Activated naive CD4-positive, alpha-beta T cell (primary cell): ENCODE results near the gene AUTS2.

Source experiments
- DNase-seq, 4 experiments: peaks; one replicate each; lab custom pipeline; 2025; lab: John Stamatoyannopoulos, UW

Gene AUTS2

DNA sequence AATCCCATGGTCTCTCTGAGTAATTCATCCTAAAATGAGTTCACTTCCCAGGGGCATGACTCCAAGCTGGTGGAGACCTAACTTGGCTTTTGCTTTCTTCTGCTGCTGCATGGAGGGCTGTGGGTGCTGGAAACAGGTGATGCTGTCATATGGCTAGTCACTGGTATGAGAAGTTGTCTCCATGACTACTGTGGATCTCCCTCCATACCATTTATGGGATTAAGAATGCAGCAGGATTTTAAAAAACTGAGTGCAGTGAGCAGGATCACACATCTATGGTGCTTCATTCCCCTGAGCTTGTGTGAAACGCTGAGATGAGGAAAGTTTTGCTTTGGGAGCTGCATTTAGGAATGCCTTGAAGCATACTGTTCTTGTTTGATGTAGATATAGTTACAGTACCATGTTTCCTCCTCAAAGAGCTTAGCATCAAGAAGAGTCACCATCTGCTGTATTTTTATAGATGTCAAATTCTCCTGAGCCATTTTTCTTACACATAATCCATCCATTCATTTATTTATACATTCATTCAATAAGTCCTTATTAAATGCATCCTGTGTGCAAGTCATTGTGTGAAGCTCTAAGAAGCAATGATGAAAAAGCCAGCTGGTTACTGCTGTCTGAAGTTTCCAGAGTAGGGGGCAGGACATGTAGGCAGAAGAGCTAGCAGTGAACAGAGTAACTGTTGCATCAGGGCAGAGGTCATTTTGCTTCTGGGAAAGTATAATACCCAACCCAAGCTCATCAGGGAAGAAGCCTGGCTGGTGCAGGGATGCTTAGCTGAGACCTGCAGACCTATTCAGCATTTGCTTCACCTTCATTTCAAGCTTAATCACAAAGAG lies 534.8 kb downstream of the AUTS2 start:
- no peak for DNase-seq

DNA sequence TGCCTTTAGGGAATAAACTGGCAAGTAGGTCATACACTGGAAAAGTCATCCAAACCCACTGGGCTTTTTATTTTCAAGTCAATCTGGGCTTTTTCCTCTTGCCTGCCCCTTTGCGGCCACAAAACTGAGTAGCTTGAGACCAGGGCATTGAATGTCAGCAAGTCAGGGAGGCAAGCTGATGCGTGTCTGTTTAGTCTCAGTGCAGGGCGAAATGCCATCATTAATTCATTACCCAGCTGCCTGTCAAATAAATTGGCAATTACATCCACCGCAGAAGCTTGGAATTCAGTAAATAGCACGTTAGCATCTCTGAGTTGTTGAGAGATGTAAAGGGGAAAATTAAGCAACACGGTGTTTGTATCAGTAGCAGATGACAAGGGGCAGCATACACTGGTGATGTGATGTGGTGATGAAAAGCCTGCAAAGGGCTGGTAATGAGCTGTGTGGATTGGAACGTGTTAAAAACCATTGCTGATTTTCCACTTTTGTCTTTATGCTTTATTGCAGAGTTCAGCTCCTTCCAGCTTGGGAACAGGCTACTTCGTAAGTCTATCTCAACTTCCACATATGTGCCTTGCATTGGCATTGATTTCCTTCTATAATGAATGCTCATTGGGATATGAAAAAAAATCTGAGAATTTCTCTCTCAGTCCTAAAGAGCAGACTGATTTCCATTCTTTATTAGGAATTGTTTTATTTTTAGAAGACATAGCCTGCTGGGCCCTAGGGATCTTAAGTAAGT lies 535.9 kb downstream of the AUTS2 start:
- DNase-seq = no peak

DNA sequence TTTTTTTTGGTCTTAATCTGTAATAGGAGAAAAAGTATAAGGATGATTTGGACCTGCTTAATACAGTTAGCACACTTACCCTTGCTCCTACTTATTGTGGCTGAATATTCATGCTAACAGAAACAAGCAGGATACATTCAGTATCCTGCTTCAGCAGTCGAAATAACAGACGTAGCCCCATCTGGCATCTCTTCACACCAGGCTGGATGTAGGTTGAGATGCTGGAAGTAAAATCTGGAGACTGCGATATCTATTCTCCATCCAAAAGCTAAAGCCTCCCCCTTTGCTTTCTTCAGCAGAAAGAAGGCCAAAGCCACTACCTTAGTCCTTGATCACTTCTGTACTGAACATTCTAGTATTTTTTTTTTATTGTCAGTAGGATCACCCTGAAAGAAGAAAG lies 537.4 kb downstream of the AUTS2 start:
- no peak for DNase-seq

DNA sequence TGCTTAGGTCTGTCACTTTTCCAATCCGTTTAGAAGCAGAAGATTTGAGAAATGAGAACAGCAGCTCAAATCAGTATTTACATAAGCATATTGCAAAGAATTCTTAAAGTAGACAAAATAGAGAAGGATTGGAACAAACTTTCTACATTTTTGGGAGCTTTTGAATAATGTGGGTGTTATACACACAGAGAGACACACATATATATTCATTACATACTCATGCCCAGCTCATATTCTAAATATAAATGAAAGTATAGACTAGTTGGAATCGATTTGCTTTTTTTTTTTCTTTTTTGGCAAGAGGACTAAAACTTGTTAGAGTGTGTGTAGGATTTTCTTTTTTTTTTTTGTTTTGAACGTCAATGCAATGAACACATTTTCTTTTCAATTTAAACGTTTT lies 538.9 kb downstream of the AUTS2 start:
- DNase-seq = no peak

DNA sequence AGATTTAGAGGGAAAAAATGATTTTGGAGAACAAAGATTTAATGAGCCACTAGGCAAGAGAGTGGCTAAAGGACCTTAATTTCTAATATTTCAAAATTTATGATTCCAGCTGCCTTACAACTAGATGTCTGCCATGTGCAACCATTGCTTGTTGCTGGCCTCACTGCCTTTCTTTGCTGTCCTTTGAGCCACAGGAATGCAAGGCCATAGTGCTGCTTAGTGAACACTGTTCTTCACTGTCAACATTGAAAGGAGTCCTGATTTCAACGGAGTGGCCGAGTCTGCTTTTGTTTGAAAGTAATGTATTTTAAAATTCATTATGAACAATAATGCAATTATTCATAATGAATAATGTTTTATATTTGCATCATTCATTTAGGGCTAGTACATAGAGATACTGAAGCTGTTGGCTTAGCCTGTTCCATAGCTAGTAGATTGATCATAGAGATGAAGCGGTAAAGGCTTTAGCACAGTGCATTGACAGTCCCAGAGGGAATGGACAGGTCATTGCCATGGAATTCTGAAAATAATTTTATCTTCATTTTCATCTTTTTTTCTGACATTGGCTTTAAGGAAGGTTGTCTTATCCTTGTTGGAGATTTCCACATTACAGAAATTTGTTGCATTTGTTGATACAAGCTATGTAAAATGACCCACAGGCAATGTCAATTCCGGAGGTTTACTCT lies 544.1 kb downstream of the AUTS2 start:
- no peak for DNase-seq

DNA sequence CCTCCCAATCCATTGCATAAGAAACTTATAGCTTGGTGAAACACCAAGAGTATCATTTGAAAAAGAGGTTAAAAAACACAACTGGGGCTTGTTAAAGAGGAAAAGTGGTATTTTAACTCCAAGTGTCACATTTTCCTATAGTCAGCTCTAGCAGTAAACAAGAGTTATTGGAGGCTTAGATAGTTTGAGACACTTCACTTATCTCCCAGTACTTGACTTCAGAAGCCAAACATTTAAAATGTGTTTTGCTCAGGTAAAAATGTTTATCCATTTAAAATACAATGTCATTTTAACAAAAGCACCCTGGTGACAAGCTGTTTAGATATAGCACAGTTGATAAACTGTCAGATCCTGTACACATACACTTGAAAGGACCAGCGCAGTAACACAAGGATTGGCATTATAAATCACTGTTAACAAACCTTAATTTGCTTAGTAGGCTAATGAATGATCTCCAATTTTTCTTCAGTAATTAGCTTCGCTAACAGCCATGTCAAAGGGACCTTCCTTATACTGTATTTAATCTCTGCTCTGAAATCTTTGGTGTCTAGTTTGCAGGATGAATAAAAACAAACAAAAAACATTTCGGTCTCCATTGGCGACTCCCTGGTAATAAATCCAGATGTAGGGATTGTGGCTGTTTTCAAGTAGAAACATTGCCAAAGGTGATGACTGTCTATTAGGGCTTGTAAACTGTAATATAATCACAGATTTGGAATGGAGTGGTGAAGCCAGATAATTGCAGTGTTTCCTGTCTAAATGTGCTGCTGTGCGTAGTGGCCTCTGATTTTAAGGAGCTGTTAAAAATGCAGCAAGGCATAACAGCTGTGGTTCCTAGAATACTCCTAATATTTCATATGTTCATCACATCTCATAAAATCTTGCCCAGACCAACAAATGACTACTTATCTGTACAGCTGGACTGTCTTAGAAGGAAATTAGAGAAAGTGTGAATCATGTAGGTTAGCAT lies 545.1 kb downstream of the AUTS2 start:
- no peak for DNase-seq

DNA sequence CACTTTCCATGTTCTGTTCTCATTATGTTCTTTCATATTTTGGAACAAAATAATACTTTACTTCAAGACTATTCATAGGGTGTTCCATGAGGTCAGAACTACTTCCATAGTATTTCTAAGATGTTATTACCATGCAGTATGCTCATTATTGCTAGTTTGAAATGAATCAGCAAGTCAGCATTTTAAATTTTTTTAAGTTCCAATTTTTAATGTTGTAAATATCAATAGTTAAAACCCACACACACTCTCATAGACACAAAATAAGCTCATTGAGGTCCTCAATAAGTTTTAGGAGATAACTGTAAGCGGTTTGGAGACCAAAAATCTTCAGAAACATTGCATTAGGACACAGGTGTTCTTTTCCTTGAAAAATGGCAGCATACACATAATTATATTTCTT lies 550.7 kb downstream of the AUTS2 start:
- no peak for DNase-seq

DNA sequence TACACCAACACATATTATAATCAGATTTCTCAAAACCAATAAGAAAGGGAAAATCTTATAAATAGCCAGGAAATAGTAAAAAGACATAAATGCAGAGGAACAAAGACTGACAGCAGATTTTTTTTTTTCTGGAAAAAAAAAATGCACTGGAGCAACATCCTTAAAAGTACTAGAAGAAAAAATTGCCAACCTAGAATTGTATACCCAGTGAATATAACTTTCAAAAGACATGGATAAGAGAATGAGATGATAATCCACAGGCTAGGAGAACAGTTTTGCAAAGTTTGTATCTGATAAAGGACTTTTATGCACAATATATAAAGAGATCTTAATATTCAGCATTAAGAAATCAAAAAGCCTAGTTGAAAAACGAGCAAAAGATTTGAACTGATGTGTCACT lies 554.0 kb downstream of the AUTS2 start:
- DNase-seq = no peak

DNA sequence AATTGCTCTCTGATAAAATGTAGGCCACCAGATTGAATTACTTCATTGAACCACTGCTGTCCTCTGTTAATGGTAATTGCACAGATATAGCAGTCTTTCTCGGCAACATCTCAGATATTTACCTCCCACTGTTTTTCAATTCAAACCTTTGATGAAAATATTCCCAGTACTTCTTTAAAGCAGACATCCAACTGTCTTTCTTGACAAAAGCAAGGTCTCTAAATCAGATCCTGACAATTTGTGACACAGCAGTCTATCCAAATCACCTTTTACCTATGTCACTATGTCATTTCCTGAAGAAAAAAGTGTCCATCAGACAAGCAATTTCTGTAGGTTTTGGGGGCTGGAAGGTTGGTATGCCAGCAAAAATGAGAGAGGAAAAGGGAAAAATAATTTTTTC lies 555.7 kb downstream of the AUTS2 start:
- no peak for DNase-seq

DNA sequence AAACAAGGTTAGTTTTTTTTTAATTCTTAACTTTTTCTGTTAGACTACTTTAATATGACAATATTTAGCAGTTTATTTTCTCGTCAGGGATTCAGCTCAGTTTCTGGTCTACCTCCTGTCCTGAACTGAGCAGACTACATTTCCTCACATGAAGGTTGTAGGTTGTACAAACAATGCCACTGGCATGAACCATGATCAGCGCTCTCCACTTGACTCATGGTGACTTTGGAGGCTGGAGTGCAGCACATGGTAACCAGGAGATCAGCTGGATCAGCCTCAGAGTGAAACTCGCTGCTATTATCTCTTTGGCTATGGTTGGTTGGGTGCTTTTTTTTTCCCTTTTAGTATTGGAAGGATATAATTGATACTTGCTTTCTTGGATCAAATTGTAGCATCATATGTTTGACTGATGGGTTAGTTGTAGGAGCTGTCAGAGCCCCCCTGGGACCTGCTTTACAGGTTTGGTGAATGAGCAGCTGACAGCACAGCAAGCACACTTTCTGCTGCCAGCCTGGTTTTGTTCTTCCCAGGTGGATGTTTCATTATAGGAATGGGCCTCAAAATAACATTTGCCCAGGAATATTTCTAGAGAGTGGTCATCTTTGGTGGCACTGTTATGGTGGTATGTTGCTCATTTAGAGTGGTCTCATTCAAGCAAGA lies 556.4 kb downstream of the AUTS2 start:
- DNase-seq = no peak

DNA sequence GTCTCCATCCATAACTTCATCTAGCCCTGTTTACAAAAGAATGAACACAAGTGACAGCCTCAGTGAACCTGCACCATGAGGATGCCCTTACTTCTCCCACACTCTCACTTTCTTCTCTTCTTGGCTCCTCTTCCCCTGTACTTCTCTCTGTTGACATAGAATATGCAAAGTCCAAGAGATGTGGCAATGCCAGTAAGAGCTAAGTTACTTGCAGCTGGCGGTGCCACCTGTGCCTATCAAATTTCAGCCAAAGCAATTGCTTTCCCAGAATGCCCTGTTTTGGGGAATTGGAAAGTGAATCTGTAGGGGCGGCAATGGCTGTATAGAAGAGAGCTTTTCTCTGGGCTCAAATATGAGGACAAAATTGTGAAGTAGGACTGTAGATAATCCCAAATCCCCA lies 557.8 kb downstream of the AUTS2 start:
- DNase-seq = no peak

DNA sequence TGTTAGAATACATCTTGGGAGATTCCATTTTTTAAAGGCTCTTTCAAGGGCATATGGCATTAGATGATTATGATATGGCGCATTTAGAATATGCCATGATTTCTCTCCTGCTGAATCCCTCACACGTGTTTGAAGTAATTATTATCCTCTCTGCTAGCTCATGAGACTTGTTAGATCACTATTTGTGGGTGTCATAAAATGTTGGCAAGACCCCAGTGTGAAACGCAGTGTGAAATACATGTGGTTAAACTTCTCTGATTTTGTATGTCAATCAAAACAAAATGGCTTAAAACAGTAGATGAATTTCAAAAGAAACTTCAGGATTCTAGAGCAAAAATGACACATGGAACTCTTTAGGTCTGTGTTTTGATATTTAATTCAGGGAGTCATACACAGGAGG lies 560.8 kb downstream of the AUTS2 start:
- DNase-seq = no peak

DNA sequence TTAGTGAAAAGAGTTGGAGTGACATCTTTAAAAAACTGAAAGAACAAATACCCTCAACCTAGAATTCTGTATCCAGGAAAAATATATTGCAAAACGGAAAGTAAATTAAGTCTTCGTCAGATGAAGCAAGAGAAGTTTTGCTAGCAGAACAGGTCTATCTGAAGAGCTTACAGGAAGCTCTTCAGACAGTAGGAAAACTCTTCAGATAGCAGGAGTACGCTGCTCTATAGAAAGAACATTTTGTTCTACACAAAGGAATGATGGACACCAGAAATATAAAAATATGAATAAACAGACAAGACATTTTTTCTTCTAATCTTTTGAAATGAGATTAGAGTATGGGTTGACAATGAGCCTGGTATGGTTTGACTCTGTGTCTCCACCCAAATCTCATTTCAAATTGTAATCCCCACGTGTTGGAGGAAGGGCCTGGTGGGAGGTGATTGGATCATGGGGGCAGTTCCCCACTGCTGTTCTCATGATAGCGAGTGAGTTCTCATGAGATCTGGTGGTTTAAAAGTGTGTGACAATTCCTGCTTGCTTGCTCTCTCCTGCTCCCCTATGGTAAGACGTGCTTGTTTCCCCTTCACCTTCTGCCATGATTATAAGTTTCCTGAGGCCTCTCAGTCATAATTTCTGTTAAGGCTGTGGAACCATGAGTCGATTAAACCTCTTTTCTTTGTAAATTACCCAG lies 567.3 kb downstream of the AUTS2 start:
- DNase-seq = no peak

DNA sequence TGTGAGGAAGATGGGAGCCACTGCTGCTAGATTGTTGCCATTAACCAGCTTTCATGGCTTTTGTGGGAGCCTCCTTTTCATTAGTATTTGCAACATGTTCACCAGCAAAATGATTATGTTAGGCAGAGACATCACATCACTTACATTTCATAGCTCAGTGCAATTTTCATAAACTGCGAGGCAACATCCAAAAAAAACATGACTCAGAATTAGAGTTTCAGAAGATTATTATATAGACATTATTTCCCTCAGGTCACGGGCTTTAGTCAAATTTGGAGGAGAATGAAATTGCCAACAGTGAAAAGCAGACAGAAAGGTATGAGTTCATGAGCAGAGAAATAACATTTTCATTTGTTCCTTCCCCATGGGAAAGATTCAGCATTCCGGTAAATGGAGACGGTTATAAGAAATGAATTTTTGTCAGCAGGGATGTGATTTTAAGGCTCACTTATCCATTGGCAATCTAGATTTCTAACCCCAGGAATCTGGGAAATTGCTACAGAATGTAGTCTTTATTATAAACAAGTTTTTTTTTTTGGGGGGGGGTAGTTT lies 573.2 kb downstream of the AUTS2 start:
- no peak for DNase-seq

DNA sequence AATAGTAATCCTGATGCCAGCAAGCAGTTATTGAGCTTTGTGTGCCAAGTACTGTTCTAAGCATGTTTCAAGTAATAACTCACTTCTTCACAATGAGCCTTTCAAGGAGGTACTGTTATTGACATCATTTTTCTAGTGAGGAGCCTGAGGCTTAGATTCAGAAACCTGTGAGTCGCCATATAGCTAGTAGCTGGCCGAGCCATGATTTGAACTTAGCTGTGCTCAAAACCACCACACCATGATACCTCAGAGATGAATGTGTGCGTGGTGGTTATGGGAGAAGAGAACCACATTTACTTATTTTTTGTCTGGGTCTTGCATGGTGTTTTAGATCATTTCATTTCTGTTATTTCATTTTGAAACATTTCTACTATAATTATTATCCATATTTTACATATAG lies 578.9 kb downstream of the AUTS2 start:
- no peak for DNase-seq

DNA sequence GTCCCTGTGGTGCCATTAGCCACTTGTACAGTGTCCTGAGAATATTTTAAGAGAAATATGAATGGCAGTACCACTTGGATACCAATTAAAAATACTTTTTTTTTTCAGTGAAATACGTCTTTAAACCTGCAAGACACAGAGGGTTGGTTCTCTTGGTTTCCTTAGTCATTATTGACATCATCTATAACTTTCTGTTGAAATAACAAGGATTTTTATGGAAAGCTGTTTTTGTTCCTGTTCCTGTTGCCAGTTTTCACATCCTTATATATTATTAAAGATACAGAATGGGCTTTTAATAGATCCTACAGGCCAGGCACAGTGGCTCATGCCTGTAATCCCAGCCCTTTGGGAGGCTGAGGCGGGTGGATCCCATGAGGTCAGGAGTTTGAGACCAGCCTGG lies 579.9 kb downstream of the AUTS2 start:
- DNase-seq = no peak

DNA sequence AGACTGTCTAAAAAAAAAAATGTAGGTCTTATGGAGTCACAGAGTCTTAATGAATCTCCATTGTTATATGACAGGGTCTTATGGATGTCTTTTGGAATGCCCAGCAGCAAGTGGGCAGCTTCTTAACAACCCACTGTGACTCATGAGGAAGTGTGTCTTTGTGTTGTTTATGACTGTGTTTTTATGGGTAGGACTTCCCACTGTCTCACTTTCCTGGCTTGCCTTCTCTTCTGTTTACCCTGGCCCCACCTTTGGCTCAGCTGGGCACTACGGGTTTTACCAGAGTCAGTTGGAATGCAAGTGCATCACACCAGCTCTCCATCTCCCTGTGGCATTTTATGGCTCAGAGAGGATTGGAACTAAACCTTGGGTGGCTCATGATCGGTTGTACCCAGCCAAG lies 580.5 kb downstream of the AUTS2 start:
- DNase-seq = no peak

DNA sequence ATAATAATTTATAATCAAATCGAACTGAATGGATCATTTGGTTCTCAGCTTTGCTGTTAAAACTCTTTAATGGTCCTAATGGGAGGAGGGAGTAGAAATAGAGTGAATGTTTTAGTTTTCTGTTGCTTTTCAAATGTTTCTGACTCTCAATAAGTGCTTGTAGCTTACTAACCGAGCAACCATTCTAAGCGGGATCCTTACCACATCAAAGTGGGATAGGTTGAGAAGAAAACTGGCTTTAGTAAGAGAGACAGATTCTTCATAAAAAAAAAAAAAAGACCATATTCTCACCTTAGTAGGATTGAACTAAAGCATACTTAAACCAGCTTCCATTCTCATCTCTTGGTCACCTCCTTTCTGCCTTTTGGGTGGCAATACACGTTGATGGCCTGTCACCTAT lies 584.2 kb downstream of the AUTS2 start:
- DNase-seq = no peak

DNA sequence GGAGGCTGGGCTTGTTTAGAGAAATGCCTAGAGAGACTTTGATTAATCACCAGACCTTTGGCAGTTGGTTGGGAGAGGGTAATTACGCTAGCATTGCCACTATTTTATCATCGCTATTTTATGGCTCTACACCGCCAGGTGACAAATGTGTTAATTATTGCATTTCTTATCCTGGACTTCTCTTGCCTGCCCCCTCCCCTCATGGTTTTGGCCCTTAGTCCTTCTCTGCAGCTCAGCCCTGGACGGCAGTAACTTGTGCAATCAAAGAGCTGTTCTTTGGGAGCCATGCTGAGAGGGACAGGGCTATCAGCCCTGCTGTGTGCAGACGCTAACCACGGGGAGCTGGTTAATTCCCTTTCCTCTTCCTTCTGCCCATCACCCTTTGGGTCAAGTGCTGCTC lies 585.0 kb downstream of the AUTS2 start:
- DNase-seq = no peak

DNA sequence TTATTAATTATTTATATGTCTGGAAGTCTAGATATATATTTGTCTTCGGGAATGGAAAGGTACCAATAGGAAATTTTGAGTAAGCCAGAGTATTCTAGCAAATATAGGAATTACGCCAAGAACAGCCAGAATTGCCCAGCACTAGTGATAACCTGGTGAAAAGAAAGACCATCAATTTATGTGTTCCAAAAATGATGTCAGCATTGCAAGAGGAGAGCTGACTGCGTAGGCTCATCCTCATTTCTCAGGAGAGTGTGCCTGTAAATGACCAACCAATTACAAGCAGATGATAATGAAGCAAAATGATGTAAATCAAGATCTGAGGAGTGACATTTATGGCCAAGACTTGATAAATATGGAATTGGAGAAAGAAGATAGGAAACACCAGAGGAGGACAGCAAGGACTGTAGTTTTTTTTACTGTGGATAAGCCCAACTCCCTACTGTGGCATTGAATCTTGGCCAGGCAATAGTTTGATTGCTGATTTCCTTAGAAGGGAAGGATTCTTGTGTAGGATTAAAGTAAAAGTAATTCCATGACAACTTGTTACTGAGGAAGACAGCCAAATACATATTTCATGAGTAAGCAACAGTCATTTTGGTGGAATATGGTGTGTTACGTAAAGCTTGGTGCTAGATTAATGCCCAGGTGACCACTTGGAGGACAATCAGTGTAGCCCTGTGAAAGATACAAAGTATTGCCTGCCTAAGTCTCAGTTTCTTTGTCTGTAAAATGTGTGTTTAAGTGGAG lies 590.8 kb downstream of the AUTS2 start:
- no peak for DNase-seq
